ENCODE measurements around the gene GPR135.

The GPR135 gene

GRCh38 chr14:59503256-59503655 lies 38.1 kb upstream of the GPR135 start:
- TF ChIP-seq CTCF (IDR thresholded peaks at IDR 0.05) = no peak

DNA sequence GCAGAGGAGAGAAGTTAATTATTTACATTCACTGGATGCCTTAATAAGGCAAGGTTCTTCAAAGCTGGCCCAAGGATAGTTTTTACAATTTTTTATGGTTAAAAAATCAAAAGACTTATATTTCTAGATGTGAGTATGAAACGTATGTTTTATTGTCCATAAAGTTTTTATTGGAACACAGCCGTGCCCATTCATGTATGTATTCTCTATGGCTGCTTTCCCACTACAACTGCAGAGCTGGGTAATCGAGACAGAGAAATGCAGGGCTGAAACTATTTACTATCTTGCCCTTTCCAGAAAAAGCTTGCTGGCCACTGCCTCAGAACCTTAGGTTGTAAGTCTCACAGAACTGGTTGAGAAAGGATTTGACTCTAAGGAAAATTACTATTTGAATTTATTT lies 35.6 kb upstream of the GPR135 start:
- TF ChIP-seq CTCF (IDR thresholded peaks at IDR 0.05) = no peak

DNA sequence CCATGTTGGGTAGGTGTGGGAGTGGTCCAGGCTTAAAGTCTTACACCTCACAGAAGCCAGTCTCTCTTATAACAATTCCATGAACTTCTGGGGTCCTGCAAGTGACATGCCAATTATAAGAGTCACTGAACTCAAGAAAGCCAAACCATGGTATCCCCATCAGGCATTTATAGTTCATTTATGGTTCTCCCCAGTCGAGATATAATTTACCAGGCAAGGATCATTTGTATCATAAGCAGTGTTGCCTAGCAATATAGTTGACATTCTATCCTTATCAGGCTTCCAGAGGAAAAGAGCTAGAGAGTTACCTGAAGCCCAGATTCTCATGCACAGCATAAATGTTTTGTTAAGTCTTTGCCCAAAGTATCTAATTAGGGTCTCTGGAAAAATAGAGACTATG lies 27.2 kb upstream of the GPR135 start:
- TF ChIP-seq CTCF (IDR thresholded peaks at IDR 0.05) = no peak

DNA sequence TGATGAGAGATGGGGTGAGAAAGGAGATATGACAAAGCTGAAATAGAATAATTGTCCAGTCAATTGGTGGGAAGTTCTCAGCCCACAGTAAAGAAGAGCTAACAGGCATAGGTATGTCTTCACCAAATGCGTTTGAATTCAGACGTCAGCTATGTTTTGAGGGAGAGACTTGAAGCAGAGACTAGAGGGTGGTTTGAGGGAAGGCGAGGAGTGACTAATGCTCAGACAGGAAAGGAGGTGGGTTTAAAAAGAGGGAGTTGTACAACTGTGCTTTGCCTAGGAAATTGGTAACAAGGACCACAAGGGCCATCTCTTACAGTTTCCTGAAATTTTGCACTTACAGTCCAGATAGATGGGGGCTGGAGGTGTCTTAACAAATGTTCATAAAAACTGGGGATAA lies 25.6 kb upstream of the GPR135 start:
- TF ChIP-seq CTCF (IDR thresholded peaks at IDR 0.05) = no peak

DNA sequence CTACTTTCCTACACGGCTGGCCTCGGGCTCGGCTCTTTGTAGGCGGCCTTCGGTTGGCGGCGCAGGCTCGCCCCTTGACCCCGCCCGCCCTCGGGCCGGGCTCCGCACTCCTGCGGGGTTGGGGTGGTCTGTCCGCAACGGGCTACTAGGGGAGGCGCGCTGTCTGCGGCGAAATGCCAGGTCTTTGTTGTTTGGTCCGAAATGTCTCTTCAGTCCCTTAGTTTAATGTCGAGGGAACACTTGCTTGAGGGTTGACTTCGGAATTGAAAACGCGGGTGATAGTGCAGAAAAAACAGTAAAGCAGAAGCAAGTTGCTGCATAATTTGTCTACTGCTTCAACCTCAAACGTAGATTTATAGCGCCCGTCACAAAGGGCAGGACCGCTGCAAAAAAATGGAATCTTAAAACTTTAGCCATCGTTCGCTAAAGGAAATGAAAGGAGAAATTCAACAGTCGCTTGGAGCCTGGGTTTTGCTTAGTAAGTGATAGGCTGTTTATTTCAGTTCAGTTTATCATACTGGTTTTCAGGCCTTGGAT lies 19.5 kb upstream of the GPR135 start:
- TF ChIP-seq CTCF (IDR thresholded peaks at IDR 0.05) = no peak

DNA sequence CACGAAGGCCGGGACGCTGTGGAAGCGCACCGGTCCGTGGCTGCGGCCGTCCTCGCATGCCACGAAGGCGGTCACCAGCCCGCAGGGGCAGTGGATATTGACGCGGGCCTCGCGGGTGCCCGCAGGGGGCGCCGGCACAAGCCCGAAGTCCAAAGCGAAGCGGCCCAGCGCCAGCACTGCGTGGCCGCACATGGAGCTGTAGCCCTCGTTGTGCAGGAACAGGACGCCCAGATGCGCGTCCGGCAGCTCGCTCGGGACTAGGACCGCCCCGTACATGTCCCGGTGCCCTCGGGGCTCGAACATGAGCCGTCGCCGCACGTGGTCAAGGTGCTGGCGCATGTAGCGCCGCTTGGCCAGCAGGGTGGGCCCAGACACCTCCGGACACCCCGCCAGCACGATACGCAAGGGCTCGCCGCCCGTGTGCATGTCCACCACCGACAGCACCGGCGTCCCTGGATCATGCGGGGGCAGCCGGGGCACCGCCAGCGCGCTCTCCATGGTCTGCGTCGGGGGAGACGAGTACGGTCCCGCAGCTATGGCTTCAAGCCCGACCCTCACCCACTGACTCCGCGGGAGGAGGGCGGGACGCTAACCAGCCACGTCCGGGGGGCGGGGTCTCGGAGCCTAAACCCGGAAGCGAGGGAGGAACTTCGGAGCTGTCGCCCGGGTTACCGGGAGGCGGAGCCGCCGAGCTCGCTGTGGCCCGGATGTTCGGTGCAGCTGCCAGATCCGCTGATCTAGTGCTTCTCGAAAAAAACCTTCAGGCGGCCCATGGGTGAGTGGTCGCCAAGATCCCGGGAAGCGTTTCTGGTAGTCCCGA lies 18.8 kb upstream of the GPR135 start, which contains the start of the genes JKAMP and L3HYPDH:
Gene JKAMP (plus strand): TSS at position 699 of the 820 bp plus-strand sequence. CDS start 73 bp downstream, at position 772.
Gene L3HYPDH (minus strand): TSS at position 590 of the 820 bp plus-strand sequence. CDS start 92 bp downstream, at position 498.
- peak; percentile 71 for TF ChIP-seq CTCF (IDR thresholded peaks at IDR 0.05)

GRCh38 chr14:59483363-59483762 lies 18.2 kb upstream of the GPR135 start:
- TF ChIP-seq CTCF (IDR thresholded peaks at IDR 0.05) = no peak
